ENCODE measurements around the gene POP7. TPM values are rescaled to one million over a fixed set of nuclear protein-coding genes. Genes with fewer than 3 reads are reported as not detected.
"Not testable (repeated sequence)": the region's sequence is repeated elsewhere in the genome, so short reads cannot be mapped to it uniquely, and the experiment has no call there.

POP7 gene
- total RNA-seq = 10 to 100 TPM; 17.5 to 39.9 (median 19.4) TPM

DNA sequence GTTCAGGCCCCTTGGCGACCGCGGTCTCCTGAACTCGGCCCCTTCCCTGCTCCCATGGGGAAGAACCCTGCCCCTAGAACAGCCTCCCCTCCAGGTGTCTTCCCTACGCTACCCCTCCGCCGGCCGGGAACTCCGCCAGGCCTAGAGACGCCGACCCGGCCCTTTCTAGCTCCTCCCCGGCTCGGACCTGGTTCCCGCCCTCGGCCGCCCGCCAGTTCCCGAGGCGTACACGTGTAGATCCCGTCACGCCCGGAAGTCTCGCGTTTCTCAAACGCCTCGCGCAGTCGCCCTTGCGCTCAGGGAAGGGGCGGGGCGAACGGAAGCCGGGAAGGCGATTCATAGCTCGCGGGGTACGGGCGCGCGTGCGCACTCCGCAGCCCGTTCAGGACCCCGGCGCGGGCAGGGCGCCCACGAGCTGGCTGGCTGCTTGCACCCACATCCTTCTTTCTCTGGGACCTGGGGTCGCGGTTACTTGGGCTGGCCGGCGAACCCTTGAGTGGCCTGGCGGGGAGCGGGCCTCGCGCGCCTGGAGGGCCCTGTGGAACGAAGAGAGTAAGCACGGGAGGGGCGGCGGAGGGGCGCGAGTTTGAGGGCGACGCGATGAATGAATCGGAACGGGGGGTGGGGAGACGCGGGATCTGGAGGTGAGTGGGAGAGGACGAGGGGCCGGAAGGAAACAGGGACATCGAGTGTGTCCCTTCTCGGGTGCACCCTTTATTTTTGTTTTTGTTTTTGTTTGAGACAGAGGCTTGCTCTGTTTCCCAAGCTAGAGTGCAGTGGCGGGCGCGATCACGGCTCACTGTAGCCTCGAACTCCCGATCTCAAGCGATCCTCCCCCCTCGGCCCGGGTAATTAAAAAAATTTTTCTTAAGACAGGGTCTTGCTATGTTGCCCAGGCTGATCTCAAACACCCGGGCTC is at the start of gene POP7:
POP7 (plus strand) TSS at position 369 of the 919 bp plus-strand sequence. CDS start 710 bp downstream, outside the sequence.
- ATAC-seq (ENCODE audit: low FRiP score) (peak; percentile 99), DNase-seq (ENCODE audit: low spot score) (peak; percentile 98)
- TF ChIP-seq, protein P1, sequence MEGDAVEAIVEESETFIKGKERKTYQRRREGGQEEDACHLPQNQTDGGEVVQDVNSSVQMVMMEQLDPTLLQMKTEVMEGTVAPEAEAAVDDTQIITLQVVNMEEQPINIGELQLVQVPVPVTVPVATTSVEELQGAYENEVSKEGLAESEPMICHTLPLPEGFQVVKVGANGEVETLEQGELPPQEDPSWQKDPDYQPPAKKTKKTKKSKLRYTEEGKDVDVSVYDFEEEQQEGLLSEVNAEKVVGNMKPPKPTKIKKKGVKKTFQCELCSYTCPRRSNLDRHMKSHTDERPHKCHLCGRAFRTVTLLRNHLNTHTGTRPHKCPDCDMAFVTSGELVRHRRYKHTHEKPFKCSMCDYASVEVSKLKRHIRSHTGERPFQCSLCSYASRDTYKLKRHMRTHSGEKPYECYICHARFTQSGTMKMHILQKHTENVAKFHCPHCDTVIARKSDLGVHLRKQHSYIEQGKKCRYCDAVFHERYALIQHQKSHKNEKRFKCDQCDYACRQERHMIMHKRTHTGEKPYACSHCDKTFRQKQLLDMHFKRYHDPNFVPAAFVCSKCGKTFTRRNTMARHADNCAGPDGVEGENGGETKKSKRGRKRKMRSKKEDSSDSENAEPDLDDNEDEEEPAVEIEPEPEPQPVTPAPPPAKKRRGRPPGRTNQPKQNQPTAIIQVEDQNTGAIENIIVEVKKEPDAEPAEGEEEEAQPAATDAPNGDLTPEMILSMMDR (IDR thresholded peaks at IDR 0.05) = no peak

GRCh38 chr7:100662194-100662776 is 43.6 kb upstream of the POP7 start:
- not testable (repeated sequence) for DNase-seq (ENCODE audit: low spot score); ATAC-seq (ENCODE audit: low FRiP score)

DNA sequence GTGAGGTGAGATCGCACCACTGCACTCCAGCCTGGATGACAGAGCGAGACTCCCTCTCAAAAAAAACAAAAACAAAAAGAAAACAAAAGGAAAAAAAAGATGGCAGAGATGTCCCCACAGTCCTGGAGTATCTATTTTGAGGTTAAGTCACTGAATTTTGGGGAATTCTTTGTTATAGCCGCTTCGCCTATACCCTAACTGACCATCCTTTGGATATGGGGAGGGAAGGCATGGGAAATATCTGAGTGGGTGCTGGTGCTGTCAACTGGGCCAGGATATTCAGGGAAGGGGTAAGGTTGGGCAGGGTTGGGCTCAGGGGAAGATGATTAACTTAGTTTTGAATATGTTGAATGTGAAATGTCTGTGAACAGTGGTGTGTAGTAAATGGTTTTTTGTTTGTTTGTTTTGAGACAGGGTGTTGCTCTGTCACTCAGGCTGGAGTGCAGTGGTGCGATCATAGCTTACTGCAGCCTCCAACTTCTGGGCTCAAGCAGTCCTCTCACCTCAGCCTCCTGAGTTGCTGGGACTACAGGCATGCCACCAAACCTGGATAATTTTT is 40.7 kb upstream of the POP7 start:
- TF ChIP-seq, protein P1 (IDR thresholded peaks at IDR 0.05) = no peak
- ATAC-seq (ENCODE audit: low FRiP score) = no peak
- DNase-seq (ENCODE audit: low spot score) = no peak

DNA sequence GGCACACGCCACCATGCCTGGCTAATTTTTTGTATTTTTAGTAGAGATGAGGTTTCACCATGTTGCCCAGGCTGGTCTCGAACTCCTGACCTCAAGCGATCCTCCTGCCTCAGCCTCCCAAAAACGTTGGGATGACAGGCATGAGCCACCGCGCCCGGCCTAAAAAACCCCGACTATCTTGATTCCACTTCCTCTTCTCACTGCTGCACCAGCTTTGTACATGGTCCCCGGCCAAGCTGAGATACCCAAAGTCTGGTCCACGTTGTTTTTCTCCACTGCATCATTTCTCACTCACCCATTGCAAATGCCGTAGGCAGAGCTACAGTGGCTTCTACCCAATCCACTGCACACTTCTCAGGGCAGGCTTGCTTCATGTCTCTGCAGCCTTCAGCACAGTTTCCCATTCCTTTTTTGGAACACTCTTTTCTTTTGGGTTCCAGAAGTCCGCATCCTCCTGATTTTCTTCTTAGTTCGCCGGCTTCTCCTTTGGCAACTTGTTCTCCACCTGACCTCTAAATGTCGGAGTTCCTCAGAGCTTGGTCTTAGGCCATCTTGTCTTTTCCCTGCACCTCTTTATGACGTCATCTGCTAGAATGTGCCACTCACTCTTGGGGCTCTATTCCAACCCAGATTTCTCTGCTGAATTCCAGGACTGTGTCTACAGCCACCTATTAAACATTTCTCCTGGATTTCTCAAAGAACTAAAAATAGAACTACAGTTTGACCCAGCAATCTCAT is 38.4 kb upstream of the POP7 start:
- ATAC-seq (ENCODE audit: low FRiP score) = no peak
- TF ChIP-seq, protein P1 (IDR thresholded peaks at IDR 0.05) = no peak
- no peak for DNase-seq (ENCODE audit: low spot score)

GRCh38 chr7:100668069-100668449 is 37.9 kb upstream of the POP7 start:
- ATAC-seq (ENCODE audit: low FRiP score) = no peak
- no peak for DNase-seq (ENCODE audit: low spot score)
- TF ChIP-seq, protein P1 (IDR thresholded peaks at IDR 0.05) = no peak

GRCh38 chr7:100669106-100669505 is 36.8 kb upstream of the POP7 start:
- DNase-seq (ENCODE audit: low spot score); ATAC-seq (ENCODE audit: low FRiP score): not testable (repeated sequence)

DNA sequence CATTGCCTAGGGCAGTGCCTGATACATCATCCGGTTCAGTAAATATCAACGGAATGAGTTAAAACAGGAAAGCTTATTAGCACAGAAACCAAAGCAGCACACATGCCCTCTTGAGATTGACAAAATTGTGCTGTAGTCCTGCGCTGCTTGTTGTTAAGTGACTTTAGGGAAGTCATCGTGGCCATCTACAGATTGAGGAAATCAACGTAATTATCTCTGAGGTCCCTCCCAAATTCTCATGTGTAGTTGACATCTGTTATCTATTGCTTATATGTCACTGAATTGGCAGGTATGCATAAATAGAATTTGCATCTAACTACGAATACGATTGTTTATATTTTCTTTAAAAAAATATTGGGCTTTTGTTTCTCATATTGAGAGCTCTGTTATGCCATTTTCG is 35.8 kb upstream of the POP7 start:
- ATAC-seq (ENCODE audit: low FRiP score) = no peak
- TF ChIP-seq, protein P1 (IDR thresholded peaks at IDR 0.05) = no peak

More for the DNA sequence above, 35.8 kb upstream of the POP7 start:
- no peak for DNase-seq (ENCODE audit: low spot score)
